A549 (cell line): Measurements from ENCODE around the gene INPP5F.

Source experiments
- CBX8 ChIP-seq: fragments of 200-600 bp; sonication (generic); IDR thresholded peaks from 2 replicates; pipeline ENCODE4 v1.6.1; 2016
- CEBPB ChIP-seq, 2 experiments: fragments of >200 bp in 1 of 2; sonication (Bioruptor Twin) in 1 of 2; formaldehyde crosslinking in 1 of 2; IDR thresholded peaks; 2 replicates each; pipeline ENCODE4 v1.6.1; 2012 to 2016
- EP300 ChIP-seq, 2 experiments: fragments of >200 bp; sonication (Bioruptor Twin); formaldehyde crosslinking; IDR thresholded peaks; 2 replicates in 1 of 2; 3 replicates in 1 of 2; pipeline ENCODE4 v1.6.1; 2016 to 2017
- GATA3 ChIP-seq: IDR thresholded peaks from 2 replicates; pipeline ENCODE4 v1.6.1; 2012; ENCODE audit warnings: borderline replicate concordance
- KDM5A ChIP-seq: fragments of 200-600 bp; sonication (generic); IDR thresholded peaks from 2 replicates; pipeline ENCODE4 v1.6.1; 2016; ENCODE audit warnings: antibody characterized with exemption, mild to moderate bottlenecking
- POLR2A ChIP-seq: IDR thresholded peaks from 2 replicates; pipeline ENCODE4 v1.6.1; 2012; ENCODE audit warnings: mild to moderate bottlenecking, low read length
- RFX5 ChIP-seq: fragments of 450-650 bp; IDR thresholded peaks from 2 replicates; pipeline ENCODE4 v1.7.1; 2014; ENCODE audit warnings: antibody characterized with exemption, mild to moderate bottlenecking, moderate library complexity
- SMC3 ChIP-seq: fragments of >200 bp; sonication (Bioruptor Twin); formaldehyde crosslinking; IDR thresholded peaks from 3 replicates; pipeline ENCODE4 v1.6.1; 2018; ENCODE audit warnings: inconsistent platforms
- ZFP36 ChIP-seq: fragments of 450-650 bp; IDR thresholded peaks from 2 replicates; pipeline ENCODE4 v1.6.1; 2014; ENCODE audit warnings: borderline replicate concordance; ENCODE audit not compliant: partially characterized antibody
- ZNF302 ChIP-seq: fragments of 250-450 bp; sonication (Bioruptor Pico); IDR thresholded peaks from 2 replicates; pipeline ENCODE4 v1.9.0; 2021; ENCODE audit warnings: inconsistent platforms, mild to moderate bottlenecking, moderate library complexity
- TF ChIP-seq, protein P1 (sequence below): fragments of >200 bp; sonication (Bioruptor Twin); formaldehyde crosslinking; IDR thresholded peaks from 3 replicates; pipeline ENCODE4 v1.5.1; 2016

GRCh38 chr10:119812684-119813083 is 86.8 kb downstream of the INPP5F start:
- TF ChIP-seq, protein P1, sequence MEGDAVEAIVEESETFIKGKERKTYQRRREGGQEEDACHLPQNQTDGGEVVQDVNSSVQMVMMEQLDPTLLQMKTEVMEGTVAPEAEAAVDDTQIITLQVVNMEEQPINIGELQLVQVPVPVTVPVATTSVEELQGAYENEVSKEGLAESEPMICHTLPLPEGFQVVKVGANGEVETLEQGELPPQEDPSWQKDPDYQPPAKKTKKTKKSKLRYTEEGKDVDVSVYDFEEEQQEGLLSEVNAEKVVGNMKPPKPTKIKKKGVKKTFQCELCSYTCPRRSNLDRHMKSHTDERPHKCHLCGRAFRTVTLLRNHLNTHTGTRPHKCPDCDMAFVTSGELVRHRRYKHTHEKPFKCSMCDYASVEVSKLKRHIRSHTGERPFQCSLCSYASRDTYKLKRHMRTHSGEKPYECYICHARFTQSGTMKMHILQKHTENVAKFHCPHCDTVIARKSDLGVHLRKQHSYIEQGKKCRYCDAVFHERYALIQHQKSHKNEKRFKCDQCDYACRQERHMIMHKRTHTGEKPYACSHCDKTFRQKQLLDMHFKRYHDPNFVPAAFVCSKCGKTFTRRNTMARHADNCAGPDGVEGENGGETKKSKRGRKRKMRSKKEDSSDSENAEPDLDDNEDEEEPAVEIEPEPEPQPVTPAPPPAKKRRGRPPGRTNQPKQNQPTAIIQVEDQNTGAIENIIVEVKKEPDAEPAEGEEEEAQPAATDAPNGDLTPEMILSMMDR, result no peak
- TF ChIP-seq CEBPB (IDR thresholded peaks at IDR 0.05) (no peak), CBX8 (no peak), GATA3 (no peak), ZNF302 (CRISPR knock-in tag) (no peak), ZFP36 (no peak), KDM5A (no peak), RFX5 (no peak), SMC3 (no peak), POLR2A (no peak), EP300 (IDR thresholded peaks at IDR 0.05) (no peak)
